BLaER1 treated with 17β-estradiol and CSF1 and Interleukin-3, amounts not matched to agents 10 nM and 100 nM (cell line): ENCODE results near the gene SPACA7.
A peak's percentile ranks its signal among the peaks of the same experiment; 100 is the strongest.

Source experiments
- H3K27ac ChIP-seq, 11 experiments: shearing (Covaris generic); formaldehyde crosslinking; 2 replicates each; pipeline ENCODE4 v1.8.1; 2022
- H3K27me3 ChIP-seq, 11 experiments: shearing (Covaris generic); formaldehyde crosslinking; 2 replicates each; pipeline ENCODE4 v1.8.1; 2022
- H3K36me3 ChIP-seq, 11 experiments: shearing (Covaris generic); formaldehyde crosslinking; 2 replicates each; pipeline ENCODE4 v1.8.1; 2022
- H3K4me1 ChIP-seq, 10 experiments: shearing (Covaris generic); formaldehyde crosslinking; 2 replicates each; pipeline ENCODE4 v1.8.1; 2022
- H3K4me2 ChIP-seq, 11 experiments: shearing (Covaris generic); formaldehyde crosslinking; 2 replicates each; pipeline ENCODE4 v1.8.1; 2022
- H3K4me3 ChIP-seq, 10 experiments: shearing (Covaris generic); formaldehyde crosslinking; 2 replicates each; pipeline ENCODE4 v1.8.1; 2022
- H3K9ac ChIP-seq, 11 experiments: shearing (Covaris generic); formaldehyde crosslinking; 2 replicates each; pipeline ENCODE4 v1.8.1; 2022
- H3K9me3 ChIP-seq, 11 experiments: shearing (Covaris generic); formaldehyde crosslinking; replicated peaks in 1 of 11; 2 replicates each; pipeline ENCODE4 v1.8.1; 2022
- H4K20me1 ChIP-seq, 11 experiments: shearing (Covaris generic); formaldehyde crosslinking; 2 replicates each; pipeline ENCODE4 v1.8.1; 2022
- Cebpa-rat ChIP-seq, 11 experiments: shearing (Covaris generic); IDR thresholded peaks; 2 replicates each; pipeline ENCODE4 v1.8.1; 2022

The SPACA7 gene

DNA sequence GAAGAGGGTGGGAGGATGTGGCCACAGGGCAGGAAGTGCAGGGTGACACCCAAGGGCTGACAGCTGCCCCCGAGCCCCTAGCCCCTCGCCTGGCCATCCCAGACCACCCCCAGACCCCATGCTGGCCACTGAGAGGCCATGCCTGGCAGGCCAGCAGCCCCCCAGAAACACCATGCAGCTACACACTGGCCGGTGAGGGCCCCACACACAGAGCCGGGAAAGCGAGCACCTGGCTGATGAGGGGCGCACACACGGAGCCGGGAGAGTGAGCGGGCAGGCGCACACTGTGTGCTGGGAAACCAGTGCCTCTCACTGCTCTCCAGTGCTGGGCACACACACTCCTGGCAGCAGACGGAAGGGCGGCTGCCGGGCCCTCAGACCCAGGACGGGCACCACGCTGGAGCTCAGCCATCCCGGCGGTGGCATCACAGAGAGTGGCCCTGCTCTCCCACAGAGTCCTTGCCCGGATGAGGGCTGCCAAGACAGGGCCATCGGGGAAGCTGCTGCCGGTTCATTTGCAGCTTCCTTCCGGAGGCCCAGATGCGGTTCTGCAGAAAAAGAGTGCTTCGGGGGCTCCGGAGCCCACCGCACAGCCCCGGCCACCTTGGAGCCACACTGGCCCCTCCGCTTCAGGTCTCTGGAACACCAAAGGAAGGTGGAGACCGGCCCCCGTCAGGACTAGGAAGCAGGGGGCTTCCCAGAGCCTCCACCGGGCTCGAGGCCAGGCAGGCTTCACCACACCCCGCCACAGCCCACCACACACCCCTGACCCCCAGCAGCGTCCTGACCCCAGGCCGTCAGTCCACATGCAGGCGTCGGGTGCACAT, 76.4 kb downstream of the SPACA7 start:
- no peaks in the 10 kb centered on the region; a peak in 1 of 22 replicates for H3K27me3 ChIP-seq
- peaks cover 0 to 12% (median 0%) of the 10 kb centered on the region in 11 experiments; a peak in 2 of 22 replicates for H4K20me1 ChIP-seq
- peak overlapping the region in 8 of 11 experiments; percentile 31 to 53 (median 42); a peak in 14 of 22 replicates for H3K4me2 ChIP-seq

DNA sequence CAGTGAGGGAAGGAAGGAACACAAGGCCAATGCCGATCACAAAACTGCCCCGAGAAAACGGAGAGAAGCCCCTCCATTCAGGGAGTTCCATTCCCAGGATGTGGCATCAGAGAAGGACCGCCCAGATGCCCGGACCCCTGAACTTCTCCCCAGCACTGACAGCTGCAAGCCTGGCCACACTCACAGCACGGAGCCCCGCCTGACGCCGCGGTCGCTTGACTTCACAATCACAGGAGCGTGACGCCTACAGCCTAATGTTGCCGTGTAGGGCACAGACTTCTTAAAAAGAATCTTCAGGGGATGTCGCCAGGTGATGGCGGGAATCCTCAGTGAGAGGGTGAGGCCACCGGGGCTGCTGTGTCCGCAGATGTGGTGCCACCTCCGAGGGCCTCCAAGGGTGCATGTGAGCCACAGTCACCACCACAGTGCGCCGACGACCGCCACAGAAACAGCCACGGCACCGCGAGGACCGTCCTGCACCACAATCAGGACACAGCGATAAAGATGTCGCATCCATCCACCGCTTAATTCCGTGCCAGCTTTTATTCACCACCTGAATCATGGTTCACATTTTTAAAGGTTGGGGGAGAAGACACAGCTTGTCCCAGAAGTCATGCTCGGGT, 77.2 kb downstream of the SPACA7 start:
- no peak overlapping the region for H3K4me3 ChIP-seq
- H3K9me3 ChIP-seq: no peaks in the 10 kb centered on the region
- peaks cover 0 to 24% (median 13%) of the 10 kb centered on the region in 10 experiments; a peak in 13 of 20 replicates for H3K4me1 ChIP-seq
- no peaks in the 10 kb centered on the region; a peak in 1 of 22 replicates for H3K27me3 ChIP-seq
- peaks cover 0 to 10% (median 0%) of the 10 kb centered on the region in 11 experiments; a peak in 2 of 22 replicates for H4K20me1 ChIP-seq
- no peak overlapping the region; a peak in 2 of 22 replicates for H3K9ac ChIP-seq
- TF ChIP-seq Cebpa-rat (IDR thresholded peaks at IDR 0.05): no peak
- H3K36me3 ChIP-seq: no peaks in the 10 kb centered on the region
- H3K4me2 ChIP-seq: peak overlapping the region in 8 of 11 experiments; percentile 31 to 53 (median 42); a peak in 15 of 22 replicates
- H3K27ac ChIP-seq: no peak overlapping the region

More for the DNA sequence above, 76.4 kb downstream of the SPACA7 start:
- no peak for TF ChIP-seq Cebpa-rat (IDR thresholded peaks at IDR 0.05)
- Histone ChIP-seq H3K9me3 (no peaks in the 10 kb centered on the region), H3K36me3 (no peaks in the 10 kb centered on the region), H3K4me1 (peaks cover 0 to 21% (median 13%) of the 10 kb centered on the region in 10 experiments; a peak in 13 of 20 replicates), H3K4me3 (no peak overlapping the region), H3K27ac (no peak overlapping the region), H3K9ac (no peak overlapping the region; a peak in 1 of 22 replicates)

DNA sequence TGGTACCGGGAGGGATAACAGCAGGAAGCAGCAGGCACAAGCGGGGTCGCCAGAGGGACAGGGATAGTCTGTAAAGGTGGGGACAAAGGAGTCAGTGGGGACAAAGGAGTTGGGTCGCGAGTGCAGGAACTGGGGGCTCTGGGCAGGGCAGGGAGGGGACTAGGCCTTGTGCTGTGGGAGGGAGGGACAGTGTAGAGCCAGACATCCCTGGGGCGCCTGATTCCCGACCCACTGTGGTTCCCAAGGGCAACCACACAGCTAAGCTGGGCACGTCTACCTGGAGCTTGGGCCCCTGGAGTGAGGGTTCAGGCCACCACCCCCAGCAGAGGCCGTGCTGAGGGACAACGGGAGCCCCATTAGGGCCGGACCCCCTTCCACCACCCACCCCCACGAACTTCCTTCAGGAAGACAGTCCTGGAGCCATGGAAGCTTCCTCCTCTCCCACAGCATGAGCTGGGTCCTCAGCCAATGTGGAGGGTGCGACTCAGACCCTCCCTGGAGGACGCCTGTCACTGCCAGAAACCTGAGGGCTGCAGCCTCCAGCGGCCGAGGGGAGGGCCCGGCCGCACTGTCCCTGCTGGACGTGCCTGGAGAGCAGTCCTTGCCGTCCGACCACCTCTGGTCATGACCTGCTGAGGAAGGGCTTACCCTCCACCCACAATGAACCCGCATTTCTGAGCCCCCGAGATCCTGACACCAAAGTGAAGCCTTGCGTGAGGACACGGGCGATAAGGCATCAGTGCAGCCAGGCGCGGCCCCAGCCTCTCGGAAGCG, 77.9 kb downstream of the SPACA7 start:
- no peaks in the 10 kb centered on the region; a peak in 1 of 22 replicates for H3K27me3 ChIP-seq
- no peak for TF ChIP-seq Cebpa-rat (IDR thresholded peaks at IDR 0.05)

DNA sequence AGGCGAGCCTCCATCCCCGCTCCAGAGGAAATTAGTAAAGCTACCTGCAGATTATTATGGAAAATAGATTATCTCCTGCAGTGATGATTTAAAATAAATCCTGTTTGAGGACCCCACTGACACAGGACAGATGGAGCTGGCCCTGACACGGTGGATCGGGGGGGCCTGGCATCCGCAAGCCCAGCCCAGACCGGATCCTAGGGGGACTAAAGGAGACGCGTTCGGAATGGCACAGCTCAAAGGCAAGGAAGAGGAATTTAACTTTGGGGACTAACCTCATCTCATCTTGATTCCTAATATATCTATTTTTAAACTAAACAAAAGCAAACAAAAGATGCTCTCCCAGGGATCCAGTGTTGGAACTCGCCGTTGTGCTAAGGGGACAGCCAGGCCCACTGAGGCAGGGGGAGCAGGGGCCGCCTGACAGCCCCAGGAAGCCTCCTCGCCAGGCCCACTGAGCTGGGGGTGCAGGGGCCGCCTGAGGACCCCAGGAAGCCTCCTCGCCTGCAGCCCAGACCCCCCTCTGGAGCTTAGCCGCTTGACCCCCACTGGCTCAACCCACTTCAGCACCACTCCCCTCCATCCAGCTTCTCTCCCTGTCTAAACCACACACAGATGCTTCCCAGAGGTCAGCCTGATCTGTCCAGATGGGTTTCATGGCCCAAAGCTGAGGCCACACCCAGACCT, 78.6 kb downstream of the SPACA7 start:
- no peak for TF ChIP-seq Cebpa-rat (IDR thresholded peaks at IDR 0.05)

More for the DNA sequence above, 77.9 kb downstream of the SPACA7 start:
- Histone ChIP-seq H3K36me3 (no peaks in the 10 kb centered on the region), H4K20me1 (peaks cover 0 to 10% (median 0%) of the 10 kb centered on the region in 11 experiments; a peak in 2 of 22 replicates), H3K27ac (no peak overlapping the region), H3K9me3 (peaks cover 0 to 7% (median 4%) of the 10 kb centered on the region in 11 experiments; a peak in 11 of 22 replicates), H3K4me1 (peaks cover 0 to 24% (median 13%) of the 10 kb centered on the region in 10 experiments; a peak in 13 of 20 replicates), H3K4me3 (no peak overlapping the region), H3K9ac (no peak overlapping the region), H3K4me2 (peak overlapping the region in 3 of 11 experiments; percentile 41 to 53 (median 42); a peak in 3 of 22 replicates)

DNA sequence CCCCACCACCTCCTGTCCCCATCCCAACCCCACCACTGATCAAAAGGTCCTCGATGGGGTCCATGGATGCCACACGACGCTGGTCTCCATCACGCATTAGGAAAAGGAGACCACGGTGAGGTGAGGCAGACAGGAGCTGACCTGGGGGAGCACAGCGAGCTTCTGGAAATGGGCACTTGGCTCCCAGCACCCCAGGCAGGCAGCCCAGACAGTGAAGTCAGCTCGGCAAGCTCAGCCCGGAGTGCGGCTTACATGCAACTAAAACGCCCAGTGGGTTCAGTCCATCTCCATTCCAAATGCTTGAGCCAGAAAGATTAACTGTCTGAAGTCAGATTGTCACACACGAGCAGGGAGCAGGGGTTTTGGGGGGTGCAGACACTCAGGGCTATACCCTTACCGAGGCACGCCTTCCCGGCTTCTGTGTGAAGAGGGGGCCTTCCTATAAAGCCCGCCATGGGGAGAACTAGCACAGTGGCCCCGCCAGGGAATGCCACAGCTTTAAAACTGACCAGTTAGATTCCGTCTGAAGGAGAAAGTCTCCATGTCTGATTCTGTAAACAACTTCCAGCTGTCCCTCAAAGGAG, 79.4 kb downstream of the SPACA7 start:
- H3K4me2 ChIP-seq: no peak overlapping the region
- H3K9me3 ChIP-seq: peaks cover 12 to 20% (median 16%) of the 10 kb centered on the region in 11 experiments; a peak in 20 of 22 replicates
- H3K27ac ChIP-seq: no peak overlapping the region
- H3K27me3 ChIP-seq: no peaks in the 10 kb centered on the region; a peak in 1 of 22 replicates
- H3K4me3 ChIP-seq: no peak overlapping the region
- H3K9ac ChIP-seq: no peak overlapping the region
- H3K4me1 ChIP-seq: peaks cover 0 to 24% (median 13%) of the 10 kb centered on the region in 10 experiments; a peak in 13 of 20 replicates
- no peak for TF ChIP-seq Cebpa-rat (IDR thresholded peaks at IDR 0.05)
- 0 out of 22 replicates have a peak, but pooled peaks cover 0 to 4% (median 0%) of the 10 kb centered on the region in 11 experiments for H3K36me3 ChIP-seq
- peaks cover 0 to 10% (median 0%) of the 10 kb centered on the region in 11 experiments; a peak in 1 of 22 replicates for H4K20me1 ChIP-seq

More for the DNA sequence above, 78.6 kb downstream of the SPACA7 start:
- H3K4me3 ChIP-seq: no peak overlapping the region
- H3K9me3 ChIP-seq: peaks cover 6 to 14% (median 11%) of the 10 kb centered on the region in 11 experiments; a peak in 20 of 22 replicates
- H3K36me3 ChIP-seq: 0 out of 22 replicates have a peak, but pooled peaks cover 0 to under 1% (median 0%) of the 10 kb centered on the region in 11 experiments
- H3K27ac ChIP-seq: no peak overlapping the region
- no peaks in the 10 kb centered on the region; a peak in 1 of 22 replicates for H3K27me3 ChIP-seq
- no peak overlapping the region for H3K9ac ChIP-seq
- peaks cover 0 to 10% (median 0%) of the 10 kb centered on the region in 11 experiments; a peak in 1 of 22 replicates for H4K20me1 ChIP-seq
- H3K4me1 ChIP-seq: peaks cover 0 to 24% (median 13%) of the 10 kb centered on the region in 10 experiments; a peak in 13 of 20 replicates
- H3K4me2 ChIP-seq: no peak overlapping the region

DNA sequence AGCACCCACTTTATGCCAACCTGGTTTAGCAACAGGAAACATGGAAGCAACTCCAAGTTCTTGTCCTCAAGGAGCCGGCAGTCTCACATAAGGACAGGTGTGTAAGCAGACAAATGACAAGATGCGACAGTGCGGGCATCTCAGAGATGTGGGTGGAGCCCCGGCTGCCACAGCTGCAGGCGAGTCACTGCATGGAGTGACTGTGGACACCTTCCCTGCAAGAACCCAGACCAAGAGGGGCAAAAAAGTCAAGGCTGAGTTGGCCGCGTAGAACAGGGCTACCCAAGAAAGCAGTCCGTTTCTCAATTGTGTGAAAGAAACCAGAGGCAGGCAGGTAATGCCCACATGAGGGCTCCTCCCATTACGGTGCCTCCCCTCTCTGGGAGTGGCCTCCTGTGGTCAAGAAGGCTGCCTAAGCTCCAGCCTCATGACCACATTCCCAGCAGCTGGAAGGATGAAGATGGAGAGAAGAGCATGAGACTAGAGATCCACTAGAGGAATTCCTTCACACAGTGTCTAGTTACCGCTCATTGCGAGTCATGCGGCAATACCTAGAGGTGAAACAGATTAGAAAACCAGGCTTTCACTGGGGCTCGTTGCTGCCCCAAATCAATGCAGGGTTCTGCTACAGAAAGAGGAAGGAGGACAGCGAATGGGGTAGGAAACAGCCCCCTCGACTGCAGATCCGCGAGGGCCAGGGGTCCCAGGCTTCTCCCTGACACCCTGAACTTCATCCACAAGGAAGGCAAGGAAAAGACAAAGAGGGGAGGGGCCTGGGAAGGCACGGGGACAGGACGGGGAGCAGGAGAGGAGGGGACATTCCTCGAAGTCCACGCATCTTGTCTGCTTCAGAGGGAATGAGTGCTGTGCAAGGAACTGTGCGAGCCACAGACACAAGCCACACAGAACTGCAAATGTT, 80.2 kb downstream of the SPACA7 start:
- Histone ChIP-seq H3K4me2 (no peak overlapping the region), H3K36me3 (0 out of 22 replicates have a peak, but pooled peaks cover 0 to 4% (median 0%) of the 10 kb centered on the region in 11 experiments), H3K9ac (no peak overlapping the region), H3K4me3 (no peak overlapping the region), H4K20me1 (peaks cover 0 to 10% (median 0%) of the 10 kb centered on the region in 11 experiments; a peak in 1 of 22 replicates), H3K27ac (no peak overlapping the region), H3K9me3 (peaks cover 15 to 28% (median 20%) of the 10 kb centered on the region in 11 experiments; a peak in 21 of 22 replicates), H3K4me1 (peaks cover 0 to 27% (median 13%) of the 10 kb centered on the region in 10 experiments; a peak in 13 of 20 replicates), H3K27me3 (no peaks in the 10 kb centered on the region; a peak in 1 of 22 replicates)
- TF ChIP-seq Cebpa-rat (IDR thresholded peaks at IDR 0.05): no peak
